Measurements from ENCODE around the gene TANGO6.

TANGO6 gene

DNA sequence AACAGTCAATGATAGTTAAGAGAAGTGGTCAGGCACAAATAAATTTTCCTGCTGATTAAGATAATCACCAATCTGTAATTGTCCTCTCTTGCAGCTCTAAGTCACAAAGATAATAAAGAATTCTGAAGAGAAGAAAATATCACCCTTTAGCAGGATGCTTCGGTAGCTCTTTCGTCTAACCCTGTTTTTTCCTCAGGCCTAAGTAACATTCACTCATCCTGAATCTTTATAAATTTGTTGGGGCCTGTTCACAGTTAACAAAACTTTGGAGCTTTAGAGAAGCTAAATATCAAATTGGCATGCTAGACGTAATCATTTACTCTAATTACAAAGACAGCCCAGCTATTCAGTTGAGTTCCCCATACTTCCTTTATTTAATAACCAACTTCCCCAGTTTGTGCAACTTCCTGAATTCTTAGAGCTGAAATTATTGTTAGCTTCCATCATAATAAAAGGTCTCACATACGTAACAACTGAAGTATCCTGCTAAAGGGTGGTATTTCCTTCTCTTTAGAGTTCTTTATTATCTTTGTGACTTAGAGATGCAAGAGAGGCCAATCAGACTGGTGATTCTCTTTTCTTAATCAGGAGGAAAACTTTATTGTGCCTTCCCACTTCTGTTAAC lies 118.6 kb downstream of the TANGO6 start:
- ChIA-PET CTCF (interaction anchor here (0.9 to 1.0 kb wide), 2 partner anchors 24 to 59 kb away, joined by 3 read pairs; no protein-coding TSS in a partner anchor), POLR2A (no interaction called here)
- TF ChIP-seq, protein P1, sequence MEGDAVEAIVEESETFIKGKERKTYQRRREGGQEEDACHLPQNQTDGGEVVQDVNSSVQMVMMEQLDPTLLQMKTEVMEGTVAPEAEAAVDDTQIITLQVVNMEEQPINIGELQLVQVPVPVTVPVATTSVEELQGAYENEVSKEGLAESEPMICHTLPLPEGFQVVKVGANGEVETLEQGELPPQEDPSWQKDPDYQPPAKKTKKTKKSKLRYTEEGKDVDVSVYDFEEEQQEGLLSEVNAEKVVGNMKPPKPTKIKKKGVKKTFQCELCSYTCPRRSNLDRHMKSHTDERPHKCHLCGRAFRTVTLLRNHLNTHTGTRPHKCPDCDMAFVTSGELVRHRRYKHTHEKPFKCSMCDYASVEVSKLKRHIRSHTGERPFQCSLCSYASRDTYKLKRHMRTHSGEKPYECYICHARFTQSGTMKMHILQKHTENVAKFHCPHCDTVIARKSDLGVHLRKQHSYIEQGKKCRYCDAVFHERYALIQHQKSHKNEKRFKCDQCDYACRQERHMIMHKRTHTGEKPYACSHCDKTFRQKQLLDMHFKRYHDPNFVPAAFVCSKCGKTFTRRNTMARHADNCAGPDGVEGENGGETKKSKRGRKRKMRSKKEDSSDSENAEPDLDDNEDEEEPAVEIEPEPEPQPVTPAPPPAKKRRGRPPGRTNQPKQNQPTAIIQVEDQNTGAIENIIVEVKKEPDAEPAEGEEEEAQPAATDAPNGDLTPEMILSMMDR (IDR thresholded peaks at IDR 0.05; ENCODE audit: control extremely low read depth, extremely low read depth, low read depth, missing control alignments) = no peak
- no peak for DNase-seq (ENCODE audit: extremely low spot score)

DNA sequence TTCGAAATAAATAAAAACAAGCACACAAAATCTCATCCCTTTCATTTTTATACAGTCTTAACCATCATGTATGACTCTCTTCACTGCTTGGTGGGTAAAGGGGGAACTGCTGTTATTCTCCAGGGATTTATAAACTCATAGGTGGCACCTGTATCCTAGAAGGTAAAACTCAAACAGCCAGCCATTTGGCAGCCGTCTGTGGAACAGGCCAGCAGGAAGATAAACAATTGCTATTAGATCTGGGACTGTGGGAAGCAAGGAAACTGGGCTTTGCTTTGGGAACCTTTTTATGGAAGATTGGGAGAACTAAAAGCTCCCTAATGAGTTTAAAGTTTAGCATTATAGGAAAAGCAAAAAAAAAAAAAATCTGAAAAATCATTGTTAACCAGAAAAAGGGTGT lies 126.0 kb downstream of the TANGO6 start:
- DNase-seq (ENCODE audit: extremely low spot score) = no peak
- TF ChIP-seq, protein P1 (IDR thresholded peaks at IDR 0.05; ENCODE audit: control extremely low read depth, extremely low read depth, low read depth, missing control alignments) = no peak
- POLR2A ChIA-PET = no interaction called here
- CTCF ChIA-PET = no interaction called here

DNA sequence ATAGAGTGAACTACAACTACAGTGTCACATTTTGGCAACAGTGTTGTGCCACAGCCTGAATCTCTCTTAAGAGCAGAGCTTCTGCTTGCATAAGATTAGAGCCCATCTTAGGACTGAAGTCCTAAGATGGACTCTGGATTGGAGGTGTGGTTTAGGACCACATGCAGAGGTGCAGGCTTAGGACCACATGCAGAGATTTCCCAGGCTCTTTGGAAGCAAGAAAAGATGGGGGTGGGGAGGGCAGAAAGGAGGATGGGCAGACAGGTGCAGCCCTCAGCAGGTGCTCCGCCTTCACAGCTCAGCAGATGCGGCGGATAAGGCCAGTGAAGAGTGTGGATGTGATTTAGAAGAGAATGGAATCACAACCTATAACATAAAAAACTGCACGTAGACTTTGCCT lies 128.7 kb downstream of the TANGO6 start:
- DNase-seq (ENCODE audit: extremely low spot score) = no peak
- ChIA-PET POLR2A (no interaction called here), CTCF (no interaction called here)
- TF ChIP-seq, protein P1 (IDR thresholded peaks at IDR 0.05; ENCODE audit: control extremely low read depth, extremely low read depth, low read depth, missing control alignments) = no peak

DNA sequence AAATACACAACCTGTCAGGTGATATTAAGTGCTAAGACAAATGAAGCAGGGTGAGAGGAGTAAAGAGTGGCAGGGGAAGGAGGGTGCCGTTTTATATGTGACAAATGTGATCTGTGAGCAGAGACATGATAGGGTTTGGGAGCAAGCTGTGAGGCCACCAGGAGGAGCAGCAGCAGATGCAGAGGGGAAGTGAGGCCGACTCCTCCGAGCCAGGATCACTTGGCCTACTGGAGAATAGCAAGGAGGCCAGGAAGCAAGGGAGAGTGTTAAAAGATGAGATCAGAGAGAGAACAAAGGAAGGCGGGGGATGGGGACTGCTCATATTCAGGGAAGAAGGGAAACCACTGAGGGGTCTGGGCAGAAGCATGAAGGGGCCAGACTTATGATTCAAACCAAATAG lies 129.4 kb downstream of the TANGO6 start:
- TF ChIP-seq, protein P1 (IDR thresholded peaks at IDR 0.05; ENCODE audit: control extremely low read depth, extremely low read depth, low read depth, missing control alignments) = no peak
- ChIA-PET CTCF (interaction anchor here (1.1 kb wide), 1 partner anchor 8 kb away, joined by 3 read pairs; no protein-coding TSS in a partner anchor), POLR2A (no interaction called here)
- no peak for DNase-seq (ENCODE audit: extremely low spot score)

DNA sequence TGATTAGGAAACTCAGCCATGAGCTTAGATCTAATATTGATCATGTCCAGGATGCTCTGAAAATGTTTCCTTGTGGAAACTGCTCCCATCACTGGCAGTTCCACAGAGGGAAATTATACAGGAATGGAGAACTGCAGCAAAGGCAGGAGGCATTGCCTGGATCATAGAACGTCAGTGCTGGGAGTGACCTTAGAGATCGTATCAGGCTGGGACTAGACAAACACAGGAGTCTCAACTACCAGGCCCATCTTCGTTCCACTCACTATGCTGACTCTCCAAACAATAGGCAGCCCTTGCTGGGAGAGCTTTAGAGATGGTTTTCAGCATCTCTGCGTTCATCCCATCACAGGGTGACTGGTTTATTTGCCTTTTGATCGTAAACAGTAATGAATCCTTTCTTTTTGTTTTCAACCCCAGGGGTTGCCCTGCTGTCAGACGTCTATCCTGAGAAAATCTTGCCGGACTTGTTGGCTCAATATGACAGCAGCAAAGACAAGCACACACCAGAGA lies 130.3 kb downstream of the TANGO6 start:
- DNase-seq (ENCODE audit: extremely low spot score) = no peak
- CTCF ChIA-PET = interaction anchor here (1.1 kb wide), 1 partner anchor 9 kb away, joined by 3 read pairs; no protein-coding TSS in a partner anchor
- TF ChIP-seq, protein P1 (IDR thresholded peaks at IDR 0.05; ENCODE audit: control extremely low read depth, extremely low read depth, low read depth, missing control alignments) = no peak
- POLR2A ChIA-PET = no interaction called here

DNA sequence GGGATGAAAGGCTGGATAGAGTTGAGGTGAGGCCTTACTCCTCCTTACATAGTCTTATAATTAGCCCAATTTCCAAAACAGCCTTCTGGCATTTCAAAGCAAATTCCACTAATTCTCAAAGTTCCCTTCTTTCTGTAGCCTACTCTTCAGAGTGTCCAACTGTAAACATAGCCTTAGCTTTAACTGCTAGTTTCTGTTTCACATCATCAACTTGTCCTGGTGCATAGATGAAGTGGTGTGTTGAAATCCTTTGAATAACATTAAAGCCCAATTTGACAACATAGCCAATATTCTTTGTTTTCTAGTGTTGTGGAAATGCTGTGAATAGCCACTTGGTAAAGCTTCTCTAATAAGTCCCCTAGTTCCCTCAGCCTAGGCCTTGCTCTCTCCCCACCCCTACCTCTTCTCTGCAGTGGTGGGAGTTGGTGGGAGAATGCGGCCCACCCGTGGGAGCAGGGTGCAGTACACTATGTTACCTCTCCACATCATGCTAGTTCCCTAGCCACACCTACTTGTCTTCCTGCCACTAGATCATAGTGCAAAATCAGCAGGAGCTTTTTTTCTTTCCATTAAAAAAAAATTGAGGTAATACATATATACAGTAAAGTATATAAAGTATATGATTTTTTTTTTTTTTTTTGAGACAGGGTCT lies 135.1 kb downstream of the TANGO6 start:
- CTCF ChIA-PET = interaction anchor here (1.1 to 1.6 kb wide), 3 partner anchors 25 to 388 kb away, joined by 3 to 4 read pairs (median 3); no protein-coding TSS in a partner anchor
- TF ChIP-seq, protein P1 (IDR thresholded peaks at IDR 0.05; ENCODE audit: control extremely low read depth, extremely low read depth, low read depth, missing control alignments) = no peak
- POLR2A ChIA-PET = no interaction called here
- no peak for DNase-seq (ENCODE audit: extremely low spot score)
